GM18951 (cell line): ENCODE measurements around the gene POLN.

Experiments
- POLR2A ChIP-seq: IDR thresholded peaks from 4 replicates; pipeline ENCODE4 v1.6.1; 2011; ENCODE audit warnings: mild to moderate bottlenecking; ENCODE audit not compliant: insufficient read length, insufficient read depth; ENCODE audit errors: extremely low read depth
- in situ Hi-C: fragments of 300-500 bp; cut with MboI; formaldehyde crosslinking; loops from one replicate; pipeline ENCODE4 v1.12.0; 2022; ENCODE audit warnings: low sequenced_read_pairs, mixed read lengths, inconsistent platforms; ENCODE audit not compliant: unreplicated experiment

Gene POLN

DNA sequence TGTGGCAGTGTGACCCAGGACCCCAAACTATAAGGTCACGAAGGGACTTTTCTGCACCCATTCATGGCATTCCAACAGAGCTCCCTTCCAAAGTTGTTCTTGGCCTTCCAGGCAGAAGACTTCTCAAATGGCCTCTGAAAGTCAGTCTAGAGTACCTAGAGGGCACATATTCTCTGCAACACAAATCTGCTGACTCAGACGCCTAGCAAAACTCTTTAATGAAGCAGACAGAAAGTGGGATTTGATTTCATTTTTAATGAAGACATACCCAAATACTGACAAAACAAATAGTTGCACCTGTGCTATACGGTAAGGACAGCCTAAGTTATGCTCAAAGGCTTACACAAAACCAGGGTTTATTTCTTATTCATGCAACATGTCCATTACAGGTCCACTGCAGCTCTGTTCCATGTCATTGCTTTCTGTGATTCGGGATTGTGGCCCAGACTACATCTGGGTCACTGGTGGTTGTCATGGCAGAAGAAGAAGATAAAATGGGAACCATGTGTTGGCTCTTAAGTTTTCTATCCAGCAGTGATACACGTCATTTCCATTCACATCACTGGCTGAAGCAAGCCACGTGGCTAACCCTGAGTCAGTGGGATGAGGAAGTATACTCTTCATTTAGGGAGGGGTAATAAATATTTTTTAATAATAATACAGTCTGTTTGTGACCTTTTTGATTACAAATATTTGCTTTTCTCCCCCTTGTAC, 125.1 kb downstream of the POLN start:
- no peak for TF ChIP-seq POLR2A
- in situ Hi-C loops: no loop called here

DNA sequence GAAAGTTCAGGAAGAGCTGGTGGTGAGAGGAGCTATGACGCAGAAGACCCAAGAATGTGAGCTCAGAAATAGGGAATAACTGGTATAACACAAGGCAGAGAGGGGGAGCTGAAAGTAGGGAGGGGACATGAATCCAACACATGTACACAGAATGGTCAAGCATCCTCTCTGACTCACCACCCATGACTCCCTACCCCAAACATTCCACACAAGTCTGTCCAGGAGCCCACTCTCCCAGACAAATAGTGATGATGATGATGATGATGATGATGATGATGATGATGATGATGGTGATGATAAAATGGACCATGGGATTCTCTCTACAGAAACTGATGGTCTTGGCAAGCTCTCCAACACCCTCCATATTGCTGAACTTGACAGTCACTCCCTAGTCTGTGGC, 136.4 kb downstream of the POLN start:
- in situ Hi-C loops: no loop called here
- no peak for TF ChIP-seq POLR2A

DNA sequence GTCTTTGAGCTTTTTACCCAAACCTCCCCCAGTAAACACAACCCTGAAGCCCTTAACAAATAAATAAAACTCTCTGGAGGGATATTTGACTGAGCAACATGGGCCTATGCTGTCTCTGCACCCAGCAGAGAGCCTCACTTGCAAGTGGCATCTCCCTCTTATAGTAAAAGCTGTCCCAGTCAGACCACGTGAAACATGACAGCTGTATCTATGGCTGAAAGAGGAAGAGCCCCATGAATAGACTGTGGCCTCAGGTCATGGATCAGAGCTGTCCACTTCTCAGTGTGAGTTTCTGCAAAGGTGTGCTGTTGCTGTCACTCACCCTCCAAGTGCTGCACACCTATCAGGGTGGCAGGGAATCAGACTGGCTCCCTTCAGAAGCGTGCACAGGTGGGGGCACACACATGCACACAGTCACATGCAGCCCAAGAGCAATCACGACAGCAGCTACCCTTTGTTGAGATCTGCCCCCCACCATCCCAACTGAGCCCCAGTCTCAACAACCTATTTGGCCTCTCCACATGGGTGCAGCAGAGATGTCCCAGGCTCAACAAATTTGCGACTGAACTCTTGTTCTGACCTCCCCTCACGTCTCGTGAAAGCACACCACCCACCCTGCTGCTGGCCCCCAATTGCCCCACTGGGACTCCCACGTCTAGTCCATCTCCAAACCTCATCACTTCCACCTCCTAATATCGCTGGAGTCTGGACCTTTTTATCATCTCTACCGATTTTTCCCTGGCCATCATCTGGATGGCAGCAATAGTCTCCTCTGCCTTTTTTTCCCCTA, 137.2 kb downstream of the POLN start:
- in situ Hi-C loops: no loop called here
- no peak for TF ChIP-seq POLR2A

DNA sequence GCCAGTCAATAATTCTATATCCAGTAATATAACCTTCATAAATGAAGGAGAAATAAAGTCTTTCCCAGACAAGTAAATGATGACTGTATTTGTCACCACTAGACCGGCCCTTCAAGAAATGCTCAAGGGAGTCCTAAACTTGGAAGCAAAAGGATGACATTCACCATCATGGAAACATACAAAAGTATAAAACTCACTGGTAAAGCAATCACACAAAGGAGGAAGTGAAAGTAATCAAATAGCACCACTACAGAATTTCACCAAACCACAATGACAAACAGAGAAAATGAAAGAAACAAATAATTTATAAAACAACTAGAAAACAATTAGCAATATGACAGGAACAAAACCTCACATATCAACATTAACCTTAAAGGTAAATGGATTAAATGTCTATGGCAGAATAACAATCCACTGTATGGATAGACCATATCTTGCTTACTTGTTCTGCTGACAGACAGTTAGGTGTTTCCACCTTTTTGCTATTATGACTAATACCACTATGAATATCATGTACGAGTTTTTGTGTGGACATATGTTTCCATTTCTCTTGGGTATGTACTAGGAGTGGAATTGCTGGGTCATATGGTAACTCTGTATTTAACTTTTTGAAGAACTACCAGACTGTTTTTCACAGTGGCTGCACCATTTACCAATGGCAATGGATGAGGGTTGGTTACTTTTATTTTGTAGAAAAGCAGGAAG, 137.9 kb downstream of the POLN start:
- in situ Hi-C loops: no loop called here
- TF ChIP-seq POLR2A: no peak

DNA sequence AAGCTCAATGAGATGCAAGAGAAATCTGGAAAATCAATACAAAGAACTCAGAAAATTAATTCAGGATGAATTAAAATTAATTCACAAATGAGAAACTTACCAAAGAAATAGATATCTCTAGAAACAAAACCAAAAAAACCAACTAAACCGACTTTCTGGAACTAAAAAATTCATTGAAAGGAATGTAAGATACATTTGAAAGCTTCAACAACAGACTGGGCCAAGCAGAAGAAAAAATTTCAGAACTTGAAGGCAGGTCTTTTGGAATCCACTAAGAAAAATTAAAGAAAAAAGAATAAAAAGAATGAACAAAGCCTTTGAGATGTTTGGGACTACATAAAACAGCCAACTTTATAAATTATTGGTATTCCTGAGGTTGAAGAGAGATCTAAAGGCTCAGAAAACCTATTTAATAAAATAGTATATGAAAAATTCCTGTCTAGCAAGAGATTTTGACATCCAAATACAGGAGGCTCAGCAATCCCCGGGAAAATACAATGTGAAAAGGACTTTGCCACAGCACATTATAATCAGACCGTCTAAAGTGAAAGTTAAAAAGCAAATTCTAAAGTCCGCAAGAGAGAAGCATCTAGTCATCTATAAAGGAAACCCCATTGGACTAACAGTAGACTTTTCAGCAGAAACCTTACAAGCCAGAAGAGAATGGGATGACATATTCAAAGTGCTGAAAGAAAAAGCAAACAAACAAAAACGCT, 138.6 kb downstream of the POLN start:
- TF ChIP-seq POLR2A: no peak
- in situ Hi-C loops: no loop called here

DNA sequence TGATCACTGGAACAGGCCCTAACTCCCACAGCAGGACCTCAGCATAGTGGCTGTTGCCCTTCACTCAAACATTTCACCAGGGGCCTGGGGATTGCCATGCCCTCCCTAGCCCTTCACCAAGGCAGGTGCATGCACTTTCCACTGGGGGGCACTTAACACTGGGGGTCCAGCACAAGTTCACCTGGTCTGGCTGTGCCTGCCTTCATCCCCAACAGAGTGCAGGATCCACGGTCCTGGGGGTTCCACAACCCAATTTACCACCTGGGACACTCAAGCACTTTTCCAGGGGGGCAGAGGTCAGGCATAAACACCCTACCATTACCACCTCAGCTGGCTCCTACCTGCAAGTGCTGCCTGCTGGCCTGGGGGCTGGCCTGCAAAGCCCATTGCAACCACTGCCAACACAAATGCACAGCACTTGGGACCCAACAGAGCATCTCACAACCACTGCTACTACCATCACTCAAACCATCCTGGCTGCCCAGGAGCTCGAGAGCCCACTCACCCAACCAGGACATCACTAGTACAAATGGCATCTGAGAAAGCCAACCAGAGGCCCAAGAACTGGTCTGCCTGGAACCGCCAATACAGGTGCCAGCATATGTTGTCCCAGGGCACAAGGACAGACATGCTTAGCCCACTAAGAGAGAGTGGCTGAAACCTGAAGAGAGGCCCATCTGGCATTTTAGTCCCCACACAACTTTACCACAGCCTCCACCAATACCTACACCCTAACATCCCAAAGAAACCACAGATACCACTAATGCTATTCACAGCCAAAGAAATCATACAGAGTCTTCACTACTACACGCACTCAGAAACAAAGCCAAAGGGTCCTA, 139.7 kb downstream of the POLN start:
- TF ChIP-seq POLR2A: no peak

DNA sequence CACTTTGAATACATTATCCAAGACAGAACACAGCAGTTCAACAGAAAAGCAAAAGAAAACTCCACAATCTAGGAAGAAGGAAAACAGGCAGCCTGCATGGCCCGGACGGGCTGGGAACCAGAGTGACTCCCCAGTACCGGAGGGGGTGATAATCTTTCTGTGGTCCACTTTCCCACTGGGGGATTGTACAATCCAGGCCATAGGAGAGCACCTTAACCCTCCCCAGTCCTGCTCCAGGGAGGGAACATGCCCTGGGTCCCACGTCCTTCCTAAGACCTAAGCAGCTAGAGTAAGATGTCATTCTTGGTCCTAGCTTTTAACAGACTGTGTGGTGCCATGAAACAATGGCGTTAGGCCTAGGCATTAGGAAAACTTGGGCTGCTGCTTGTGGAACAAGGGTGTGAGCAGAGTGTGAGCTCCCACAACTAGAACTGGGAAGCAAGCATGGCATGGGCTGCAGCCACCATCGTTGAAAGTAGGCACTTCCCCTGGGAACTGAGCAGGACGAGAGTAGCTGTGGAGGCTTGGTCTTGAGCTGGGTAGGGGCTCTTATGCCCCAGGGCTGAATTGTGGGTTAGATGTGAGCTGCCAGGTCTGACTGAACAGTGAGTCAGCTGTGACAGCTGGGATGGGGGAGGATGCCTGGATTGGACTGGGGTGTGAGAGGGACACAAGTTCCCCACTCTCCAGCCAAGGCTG, 140.4 kb downstream of the POLN start:
- in situ Hi-C loops: no loop called here
- TF ChIP-seq POLR2A: no peak

More for the DNA sequence above, 139.7 kb downstream of the POLN start:
- in situ Hi-C loops: no loop called here

DNA sequence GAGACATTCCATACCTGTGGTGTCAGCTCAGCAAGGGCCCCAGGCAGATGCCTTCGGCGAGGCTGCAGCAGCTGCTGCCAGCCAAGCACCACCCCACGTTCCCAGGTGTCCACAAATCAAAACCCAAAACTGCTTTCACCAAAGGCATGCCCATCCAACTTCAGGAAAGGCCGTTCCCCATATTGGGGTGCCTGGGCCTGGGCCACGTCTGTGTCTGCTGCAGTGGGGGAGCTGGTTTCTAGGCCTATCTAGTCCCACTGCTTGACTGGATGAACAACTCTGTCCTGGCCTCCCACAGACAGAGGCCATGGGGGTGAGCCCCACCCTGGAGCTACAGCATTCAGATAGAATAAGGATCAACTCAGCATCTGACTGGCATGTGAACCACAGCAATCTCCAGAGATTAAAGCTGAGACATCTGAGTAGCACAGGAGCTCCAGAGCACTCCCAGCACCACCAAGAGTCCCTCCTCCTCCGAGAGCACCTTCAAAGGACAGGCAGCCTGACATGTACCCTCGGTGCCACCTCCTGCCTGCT, 145.8 kb downstream of the POLN start:
- no peak for TF ChIP-seq POLR2A
- in situ Hi-C loops: no loop called here

DNA sequence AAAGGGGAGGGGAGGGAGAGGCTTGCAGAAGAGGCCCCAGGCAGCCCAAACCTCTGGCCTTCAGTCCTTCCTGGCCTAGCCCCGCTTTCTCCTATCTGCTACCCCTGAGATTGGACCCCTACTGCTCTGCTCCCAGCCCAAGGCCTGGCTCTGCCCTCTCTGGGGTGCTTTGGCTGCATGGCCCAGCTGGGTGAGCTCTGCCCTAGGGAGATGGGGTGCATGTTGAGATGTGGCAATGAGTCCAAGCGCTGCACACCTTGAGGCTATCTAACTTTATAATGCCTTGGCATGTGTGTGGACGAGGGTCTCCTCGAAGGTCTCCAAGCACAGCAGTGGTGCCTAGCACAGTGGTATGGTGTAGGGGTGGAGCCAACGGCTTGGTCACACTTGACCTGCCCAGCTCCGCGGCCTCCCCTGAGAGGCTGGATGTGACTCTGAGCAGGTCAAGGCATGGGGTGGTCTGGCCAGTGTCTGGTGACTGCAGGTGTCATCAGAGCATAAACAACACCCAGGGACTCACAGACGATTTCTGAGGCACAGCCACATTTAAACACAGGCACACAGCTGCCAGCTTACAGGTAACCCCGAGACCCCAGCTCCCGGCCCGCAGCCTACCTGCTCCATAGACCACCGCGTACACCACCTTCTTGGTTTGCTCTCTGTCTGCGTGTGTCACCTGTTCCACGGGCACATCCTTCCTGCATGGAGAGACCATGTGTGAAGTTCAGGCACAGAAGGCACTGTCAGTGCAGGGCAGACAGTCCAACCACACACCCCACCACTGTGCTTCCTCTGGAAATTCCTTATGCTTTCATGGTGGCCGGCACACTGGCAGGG, 146.5 kb downstream of the POLN start:
- in situ Hi-C loops: no loop called here
- no peak for TF ChIP-seq POLR2A

DNA sequence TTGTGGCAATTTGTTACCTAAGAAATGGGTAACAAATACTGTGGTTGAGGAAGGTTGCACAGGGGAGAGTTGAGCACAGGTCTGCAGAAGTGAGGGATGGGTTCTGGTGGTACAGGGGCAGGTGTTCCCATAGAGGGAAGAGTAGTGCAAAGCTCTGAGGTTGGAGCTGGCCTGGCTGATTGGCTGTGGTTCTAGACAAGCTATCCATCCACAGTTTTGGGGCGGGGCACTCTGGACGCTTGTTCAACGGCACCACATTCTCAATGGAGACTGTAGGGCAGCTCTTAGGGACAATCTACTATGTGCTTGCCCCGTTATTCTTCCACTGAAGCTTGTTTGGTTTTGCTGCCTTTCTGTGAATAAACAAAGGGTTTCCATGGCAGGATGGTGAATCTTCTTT, 147.4 kb downstream of the POLN start:
- in situ Hi-C loops: no loop called here

DNA sequence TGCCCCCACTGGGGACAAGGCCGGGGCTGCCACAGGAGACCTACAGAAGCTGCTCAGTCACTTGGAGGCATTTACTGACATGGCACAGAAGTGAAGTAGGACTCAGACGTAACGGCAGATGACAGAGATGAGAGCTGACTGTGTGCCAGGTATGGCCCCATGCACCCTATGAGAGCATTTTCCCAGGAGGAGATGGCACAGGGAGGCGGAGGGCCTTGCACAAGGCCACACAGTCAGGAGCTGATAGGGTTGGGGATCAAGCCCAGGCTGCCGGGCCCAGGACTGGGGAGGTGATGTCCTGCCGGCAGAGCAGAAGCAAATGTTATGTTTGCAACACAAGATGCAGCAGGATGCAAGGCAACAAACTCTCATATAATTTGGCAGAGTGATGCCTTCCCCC, 148.7 kb downstream of the POLN start:
- in situ Hi-C loops: no loop called here
- TF ChIP-seq POLR2A: no peak

More for the DNA sequence above, 147.4 kb downstream of the POLN start:
- TF ChIP-seq POLR2A: no peak
